Activated naive CD4-positive, alpha-beta T cell treated with Interleukin-2 at 50 U/mL for 16 hours (primary cell): ENCODE measurements around the gene WASHC1.
A peak's percentile ranks its signal among the peaks of the same experiment; 100 is the strongest.
"Not testable (repeated sequence)": the region's sequence is repeated elsewhere in the genome, so short reads cannot be mapped to it uniquely, and the experiment has no call there.

ENCODE experiments used
- DNase-seq: peaks from one replicate; pipeline ENCODE4 v3.0.0-alpha.2; 2020

WASHC1 gene

DNA sequence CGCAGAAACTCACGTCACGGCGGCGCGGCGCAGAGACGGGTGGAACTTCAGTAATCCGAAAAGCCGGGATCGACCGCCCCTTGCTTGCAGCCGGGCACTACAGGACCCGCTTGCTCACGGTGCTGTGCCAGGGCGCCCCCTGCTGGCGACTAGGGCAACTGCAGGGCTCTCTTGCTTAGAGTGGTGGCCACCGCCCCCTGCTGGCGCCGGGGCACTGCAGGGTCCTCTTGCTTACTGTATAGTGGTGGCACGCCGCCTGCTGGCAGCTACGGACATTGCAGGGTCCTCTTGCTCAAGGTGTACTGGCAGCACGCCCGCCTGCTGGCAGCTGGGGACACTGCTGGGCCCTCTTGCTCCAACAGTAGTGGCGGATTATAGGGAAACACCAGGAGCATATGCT lies 18.1 kb downstream of the WASHC1 start:
- peak; percentile 70 for DNase-seq

DNA sequence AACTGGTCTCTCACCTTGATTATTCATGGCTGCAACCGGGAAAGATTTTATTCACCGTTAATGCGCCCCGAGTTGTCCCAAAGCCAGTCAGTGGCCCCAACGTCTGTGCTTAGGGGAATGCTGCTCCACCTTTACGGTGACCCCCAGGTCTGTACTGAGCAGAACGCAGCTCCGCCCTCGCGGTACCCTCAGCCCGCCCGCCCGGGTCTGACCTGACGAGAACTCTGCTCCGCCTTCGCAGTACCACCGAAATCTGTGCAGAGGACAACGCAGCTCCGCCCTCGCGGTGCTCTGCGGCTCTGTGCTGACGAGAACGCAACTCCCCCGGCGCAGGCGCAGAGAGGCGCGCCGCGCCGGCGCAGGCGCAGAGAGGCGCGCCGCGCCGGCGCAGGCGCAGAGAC lies 18.6 kb downstream of the WASHC1 start:
- DNase-seq = not testable (repeated sequence)

DNA sequence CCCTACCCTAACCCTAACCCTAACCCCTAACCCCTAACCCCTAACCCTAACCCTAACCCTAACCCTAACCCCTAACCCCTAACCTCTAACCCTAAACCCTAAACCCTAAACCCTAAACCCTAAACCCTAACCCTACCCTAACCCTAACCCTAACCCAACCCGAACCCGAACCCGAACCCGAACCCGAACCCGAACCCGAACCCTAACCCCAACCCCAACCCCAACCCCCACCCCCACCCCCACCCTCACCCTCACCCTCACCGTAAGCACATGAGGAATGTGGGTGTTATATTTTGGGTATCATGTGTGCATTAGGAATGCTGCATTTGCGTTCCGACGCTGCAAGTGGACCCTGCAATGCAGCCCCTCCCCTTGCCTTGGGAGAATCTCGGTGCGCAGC lies 19.0 kb downstream of the WASHC1 start:
- DNase-seq = not testable (repeated sequence)
